Brain microvascular endothelial cell (primary cell): ENCODE data around the gene LIPI.

Experiments
- DNase-seq: peaks from one replicate; pipeline ENCODE4 v3.0.0-alpha.2; 2020
- H3K27ac ChIP-seq: fragments of 250-450 bp; sonication (Bioruptor Pico); 2 replicates; pipeline ENCODE4 v1.5.1; 2020; ENCODE audit warnings: mild to moderate bottlenecking, moderate library complexity
- H3K27me3 ChIP-seq: fragments of 250-450 bp; sonication (Bioruptor Pico); replicated peaks from 2 replicates; pipeline ENCODE4 v1.5.1; 2020; ENCODE audit warnings: mild to moderate bottlenecking
- H3K36me3 ChIP-seq: fragments of 250-450 bp; sonication (Bioruptor Pico); replicated peaks from 2 replicates; pipeline ENCODE4 v1.5.1; 2020; ENCODE audit warnings: mild to moderate bottlenecking
- H3K4me3 ChIP-seq: 2 replicates; pipeline ENCODE4 v1.5.1; 2011; ENCODE audit warnings: low read depth, mild to moderate bottlenecking, control low read depth, low read length, moderate library complexity
- in situ Hi-C: cut with HindIII; loops from 2 replicates; pipeline ENCODE4 v1.10.0; 2017; ENCODE audit warnings: low sequenced_read_pairs, low pct_ligation_motif_present
- TF ChIP-seq, protein P1 (sequence below): IDR thresholded peaks from 2 replicates; pipeline ENCODE4 v1.5.1; 2011; ENCODE audit warnings: low read depth, mild to moderate bottlenecking, moderate library complexity, low read length, control low read depth, inconsistent platforms; ENCODE audit errors: missing control alignments

Gene LIPI

GRCh38 chr21:14210738-14211137 lies at the start of gene LIPI:
Gene LIPI (minus strand): TSS chr21:14210955. CDS start chr21:14210845, 110 bp downstream.
- H3K27ac ChIP-seq: no peak within 1 kb of the TSS
- no peaks in the 10 kb centered on the region for H3K27me3 ChIP-seq
- H3K36me3 ChIP-seq: no peaks in the 10 kb centered on the region
- no peak for DNase-seq
- in situ Hi-C loops: no loop called here
- TF ChIP-seq, protein P1, sequence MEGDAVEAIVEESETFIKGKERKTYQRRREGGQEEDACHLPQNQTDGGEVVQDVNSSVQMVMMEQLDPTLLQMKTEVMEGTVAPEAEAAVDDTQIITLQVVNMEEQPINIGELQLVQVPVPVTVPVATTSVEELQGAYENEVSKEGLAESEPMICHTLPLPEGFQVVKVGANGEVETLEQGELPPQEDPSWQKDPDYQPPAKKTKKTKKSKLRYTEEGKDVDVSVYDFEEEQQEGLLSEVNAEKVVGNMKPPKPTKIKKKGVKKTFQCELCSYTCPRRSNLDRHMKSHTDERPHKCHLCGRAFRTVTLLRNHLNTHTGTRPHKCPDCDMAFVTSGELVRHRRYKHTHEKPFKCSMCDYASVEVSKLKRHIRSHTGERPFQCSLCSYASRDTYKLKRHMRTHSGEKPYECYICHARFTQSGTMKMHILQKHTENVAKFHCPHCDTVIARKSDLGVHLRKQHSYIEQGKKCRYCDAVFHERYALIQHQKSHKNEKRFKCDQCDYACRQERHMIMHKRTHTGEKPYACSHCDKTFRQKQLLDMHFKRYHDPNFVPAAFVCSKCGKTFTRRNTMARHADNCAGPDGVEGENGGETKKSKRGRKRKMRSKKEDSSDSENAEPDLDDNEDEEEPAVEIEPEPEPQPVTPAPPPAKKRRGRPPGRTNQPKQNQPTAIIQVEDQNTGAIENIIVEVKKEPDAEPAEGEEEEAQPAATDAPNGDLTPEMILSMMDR: no peak
- H3K4me3 ChIP-seq: no peak within 1 kb of the TSS

DNA sequence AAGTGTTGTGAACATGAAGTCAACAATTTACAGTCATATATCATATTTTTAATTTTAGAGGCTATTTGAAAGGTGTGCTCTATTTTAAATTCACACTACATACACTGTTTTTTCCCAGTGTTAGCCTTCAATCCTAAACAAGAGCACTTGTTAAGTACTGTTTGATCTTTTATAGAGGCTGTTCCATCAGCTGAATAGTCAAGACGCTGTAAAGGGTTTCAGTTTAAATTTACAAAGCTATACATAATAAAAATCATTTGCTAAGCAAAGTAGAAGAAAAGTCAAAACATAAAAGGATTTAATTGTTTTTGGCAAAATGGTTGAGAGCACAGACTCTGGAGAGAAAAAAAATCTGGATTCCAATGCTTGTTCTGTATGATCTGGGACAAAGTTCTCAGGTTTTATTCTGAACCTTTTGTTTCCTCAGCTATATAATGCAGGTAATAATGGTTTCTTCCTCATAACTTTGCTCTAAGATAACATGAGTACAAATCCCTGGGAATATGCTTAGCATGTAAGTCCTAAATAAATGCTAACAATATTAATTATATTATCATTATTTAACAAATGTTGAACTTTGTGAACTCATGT lies 49.5 kb upstream of the LIPI start:
- Histone ChIP-seq H3K27me3 (no peaks in the 10 kb centered on the region), H3K4me3 (no peak overlapping the region), H3K36me3 (no peaks in the 10 kb centered on the region), H3K27ac (no peak overlapping the region)
- TF ChIP-seq, protein P1: no peak
- DNase-seq: no peak
- in situ Hi-C loops: no loop called here

DNA sequence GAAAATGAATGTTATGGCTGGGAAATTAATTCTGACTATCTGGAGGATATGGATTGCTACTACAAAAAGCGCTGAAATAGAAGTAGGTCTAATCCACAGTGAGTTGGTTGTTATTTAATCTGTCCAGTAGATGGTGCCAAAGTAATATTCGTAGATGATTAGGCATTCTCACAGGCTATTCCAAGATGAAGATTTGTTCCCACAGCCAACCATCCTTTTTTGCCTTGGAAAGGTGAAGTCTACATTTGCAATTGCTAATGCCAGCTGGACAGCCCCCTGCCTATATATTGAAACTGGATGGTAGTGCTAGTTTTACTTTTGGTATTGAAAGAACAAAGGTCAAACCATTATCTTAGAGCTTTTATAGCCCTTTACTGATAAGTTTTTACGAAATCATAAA lies 49.0 kb upstream of the LIPI start:
- Histone ChIP-seq H3K36me3 (no peaks in the 10 kb centered on the region), H3K27me3 (no peaks in the 10 kb centered on the region), H3K27ac (no peak overlapping the region), H3K4me3 (no peak overlapping the region)
- in situ Hi-C loops: no loop called here
- TF ChIP-seq, protein P1: peak; percentile 52
- DNase-seq: peak; percentile 31

- H3K27ac ChIP-seq: no peak overlapping the region
Measured at GRCh38 chr21:14251336-14251735, 40.6 kb upstream of the LIPI start.

DNA sequence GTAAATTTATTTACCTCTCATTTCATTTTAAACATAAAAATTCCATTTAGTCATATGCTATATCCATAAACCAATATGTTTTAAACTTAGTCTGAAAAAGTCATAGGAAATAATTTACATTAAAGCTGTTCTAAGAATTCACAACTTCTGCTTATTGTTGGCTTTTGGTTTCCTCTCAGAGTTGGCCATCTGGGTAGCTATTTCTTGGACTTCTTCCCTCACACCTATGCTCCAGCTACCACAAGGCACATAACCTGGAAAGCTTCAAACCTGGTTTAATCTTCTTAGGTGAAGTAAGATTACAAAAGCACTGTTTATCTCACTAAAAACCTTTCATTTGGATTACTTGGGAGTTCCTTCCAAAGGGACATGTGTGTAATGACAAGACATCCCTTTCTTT lies 35.0 kb upstream of the LIPI start:
- TF ChIP-seq, protein P1: no peak
- in situ Hi-C loops: no loop called here
- no peaks in the 10 kb centered on the region for H3K27me3 ChIP-seq

More at GRCh38 chr21:14251336-14251735, 40.6 kb upstream of the LIPI start:
- TF ChIP-seq, protein P1: no peak
- Histone ChIP-seq H3K36me3 (no peaks in the 10 kb centered on the region), H3K27me3 (no peaks in the 10 kb centered on the region), H3K4me3 (no peak overlapping the region)
- in situ Hi-C loops: no loop called here
- DNase-seq: no peak

DNA sequence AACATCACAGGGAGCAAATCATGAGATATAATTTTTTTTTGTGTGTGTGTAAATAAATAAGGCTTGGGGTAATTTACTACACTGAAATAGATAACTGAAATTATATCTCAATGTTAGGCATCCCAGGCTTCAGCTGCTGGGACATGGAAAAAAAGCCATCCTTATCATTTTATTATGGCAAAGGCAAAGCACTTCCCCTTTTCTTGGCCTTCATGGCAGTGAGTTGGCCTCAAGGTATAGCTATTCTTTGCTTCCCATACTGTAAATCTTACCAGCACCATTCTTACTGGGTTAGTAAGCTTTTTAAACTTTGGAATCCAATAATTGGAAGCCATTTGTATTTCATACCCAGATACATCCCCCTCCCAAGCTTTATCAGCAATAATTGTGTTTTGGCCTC lies 34.2 kb upstream of the LIPI start:
- Histone ChIP-seq H3K4me3 (no peak overlapping the region), H3K36me3 (no peaks in the 10 kb centered on the region), H3K27ac (no peak overlapping the region), H3K27me3 (no peaks in the 10 kb centered on the region)
- in situ Hi-C loops: no loop called here
- TF ChIP-seq, protein P1: no peak
- DNase-seq: no peak

More for the DNA sequence above, 35.0 kb upstream of the LIPI start:
- Histone ChIP-seq H3K27ac (no peak overlapping the region), H3K4me3 (no peak overlapping the region), H3K36me3 (no peaks in the 10 kb centered on the region)
- DNase-seq: no peak
